B cell (primary cell): ENCODE results near the gene UBR3. TPM values are rescaled to one million over a fixed set of nuclear protein-coding genes. Genes with fewer than 3 reads are reported as not detected.
"Not testable (repeated sequence)": the region's sequence is repeated elsewhere in the genome, so short reads cannot be mapped to it uniquely, and the experiment has no call there.

Experiments
- ATAC-seq: fragments of 200-7000 bp; cut with Tn5 transposase; one replicate; pipeline ENCODE4 v1.10.0; 2021; ENCODE audit warnings: low read depth, mild to moderate bottlenecking, moderate number of reproducible peaks, moderate library complexity
- CTCF ChIA-PET: fragments of 350-600 bp; sonication (Branson Sonifier 250); formaldehyde crosslinking; loops from one replicate; lab custom pipeline; 2021; ENCODE audit warnings: antibody characterized with exemption, inconsistent platforms; lab: Charles Lee
- POLR2A ChIA-PET: fragments of 350-600 bp; sonication (Branson Sonifier 250); formaldehyde crosslinking; loops from one replicate; lab custom pipeline; 2021; ENCODE audit warnings: antibody characterized with exemption; lab: Charles Lee
- DNase-seq: peaks from one replicate; pipeline ENCODE4 v3.0.0; 2013
- H2AFZ ChIP-seq: 2 replicates; pipeline ENCODE4 v1.6.1; 2012; ENCODE audit warnings: mild to moderate bottlenecking, low read depth, low read length; ENCODE audit not compliant: insufficient read depth, poor library complexity, severe bottlenecking
- H3K27ac ChIP-seq, 2 donors: 1 replicate in 1 of 2; 2 replicates in 1 of 2; pipeline ENCODE4 v1.5.1; 2012 to 2013; ENCODE audit warnings: low read length in 2 of 2, mild to moderate bottlenecking in 2 of 2, moderate library complexity in 1 of 2
- H3K27me3 ChIP-seq, 4 experiments: fragments of 200-600 bp in 1 of 4; sonication (generic) in 1 of 4; replicated peaks in 1 of 4; 1 replicate in 2 of 4; 2 replicates in 2 of 4; pipeline versions ENCODE4 v1.6.1 to v1.7.0; 2013 to 2016; ENCODE audit warnings: low read length in 3 of 4, mild to moderate bottlenecking in 2 of 4, mixed read lengths in 1 of 4, moderate library complexity in 1 of 4; ENCODE audit not compliant: insufficient read depth in 4 of 4, control insufficient read depth in 3 of 4; ENCODE audit errors: control extremely low read depth in 1 of 4
- H3K36me3 ChIP-seq, 2 experiments: replicated peaks in 1 of 2; 1 replicate in 1 of 2; 2 replicates in 1 of 2; pipeline versions ENCODE4 v1.6.1 to v1.7.1; 2013; ENCODE audit warnings: low read length in 1 of 2; ENCODE audit not compliant: insufficient read depth in 2 of 2, control insufficient read depth in 1 of 2; ENCODE audit errors: control extremely low read depth in 1 of 2, extremely low read depth in 1 of 2
- H3K4me1 ChIP-seq, 2 donors: fragments of 200-600 bp in 1 of 2; sonication (generic) in 1 of 2; 1 replicate in 1 of 2; 2 replicates in 1 of 2; pipeline versions ENCODE4 v1.5.1 to v1.6.1; 2013 to 2017; ENCODE audit warnings: low read length in 2 of 2; ENCODE audit not compliant: control insufficient read depth in 2 of 2, insufficient read depth in 2 of 2
- H3K4me2 ChIP-seq: replicated peaks from 2 replicates; pipeline ENCODE3; 2012; ENCODE audit warnings: mild to moderate bottlenecking, low read depth, low read length; ENCODE audit not compliant: poor library complexity, severe bottlenecking
- H3K4me3 ChIP-seq, 5 experiments: fragments of 200-600 bp in 1 of 5; sonication (generic) in 1 of 5; 1 replicate in 3 of 5; 2 replicates in 2 of 5; pipeline versions ENCODE4 v1.5.1 to v1.7.0; 2011 to 2016; ENCODE audit warnings: low read length in 4 of 5, mild to moderate bottlenecking in 4 of 5, low read depth in 2 of 5, control low read depth in 1 of 5, moderate library complexity in 1 of 5; ENCODE audit not compliant: insufficient read depth in 1 of 5; ENCODE audit errors: control extremely low read depth in 1 of 5, extremely low read depth in 1 of 5
- H3K79me2 ChIP-seq: fragments of 200-600 bp; sonication (generic); one replicate; pipeline ENCODE4 v1.6.0; 2016; ENCODE audit warnings: low read length; ENCODE audit not compliant: control insufficient read depth, insufficient read depth
- H3K9ac ChIP-seq: fragments of 200-600 bp; sonication (generic); 2 replicates; pipeline ENCODE4 v1.6.1; 2017; ENCODE audit warnings: mild to moderate bottlenecking, low read length, moderate library complexity
- H3K9me3 ChIP-seq, 3 donors: one replicate each; pipeline versions ENCODE4 v1.6.1 to v1.7.1; 2013; ENCODE audit warnings: low read length in 2 of 3; ENCODE audit not compliant: control insufficient read depth in 2 of 3, insufficient read depth in 1 of 3; ENCODE audit errors: control extremely low read depth in 1 of 3
- H4K20me1 ChIP-seq: 2 replicates; pipeline ENCODE4 v1.6.0; 2012; ENCODE audit warnings: mild to moderate bottlenecking, low read length; ENCODE audit not compliant: insufficient read depth, control insufficient read depth, poor library complexity, severe bottlenecking
- H3K27ac Mint-ChIP-seq: one replicate; pipeline ENCODE4 v1.8.0; 2021; ENCODE audit warnings: mixed read lengths
- H3K27me3 Mint-ChIP-seq: one replicate; pipeline ENCODE4 v1.8.0; 2021; ENCODE audit warnings: mixed read lengths
- H3K4me1 Mint-ChIP-seq: one replicate; pipeline ENCODE4 v1.8.0; 2021; ENCODE audit warnings: mixed read lengths
- H3K4me3 Mint-ChIP-seq: one replicate; pipeline ENCODE4 v1.8.0; 2021; ENCODE audit warnings: mixed read lengths
- H3K9me3 Mint-ChIP-seq: one replicate; pipeline ENCODE4 v1.8.0; 2022; ENCODE audit warnings: mixed read lengths; ENCODE audit not compliant: insufficient read depth
- EZH2 ChIP-seq: IDR thresholded peaks from 2 replicates; pipeline ENCODE4 v1.6.1; 2012; ENCODE audit warnings: borderline replicate concordance, low read depth, mild to moderate bottlenecking, moderate library complexity, low read length; ENCODE audit not compliant: insufficient read depth, poor library complexity, severe bottlenecking
- WGBS: methylation state at CpG from one replicate; pipeline ENCODE4 v1.1.5; 2013; ENCODE audit warnings: missing lambda C conversion rate; ENCODE audit not compliant: insufficient coverage; 5-methylcytosine and 5-hydroxymethylcytosine counted together
- intact Hi-C: fragments of 100-400 bp; cut with micrococcal nuclease; formaldehyde crosslinking; loops from one replicate; pipeline ENCODE4 v1.10.0; 2022
- polyA plus RNA-seq: library from polyadenylated mRNA; depleted of rRNA; stranded (reverse); fragments of >200 nt; gene quantifications from 2 replicates; pipeline ENCODE4 v1.2.3, GENCODE V29; 2012
- total RNA-seq, 2 donors: library from RNA; stranded (reverse); fragments of 120-200 nt in 1 of 2; gene quantifications; 1 replicate in 1 of 2; 2 replicates in 1 of 2; pipeline versions ENCODE4 v1.2.3 to v1.2.4, GENCODE V29; 2013 to 2022
- TF ChIP-seq, protein P1 (sequence below): fragments of 200-600 bp; IDR thresholded peaks from one replicate; pipeline ENCODE4 v1.8.0; 2022; ENCODE audit warnings: antibody characterized with exemption, mild to moderate bottlenecking

UBR3 gene
- total and polyA plus RNA-seq, 2 donors (not counting 1 experiment from before 2014, with no cell fraction given), result 5.9 to 58.1 TPM

DNA sequence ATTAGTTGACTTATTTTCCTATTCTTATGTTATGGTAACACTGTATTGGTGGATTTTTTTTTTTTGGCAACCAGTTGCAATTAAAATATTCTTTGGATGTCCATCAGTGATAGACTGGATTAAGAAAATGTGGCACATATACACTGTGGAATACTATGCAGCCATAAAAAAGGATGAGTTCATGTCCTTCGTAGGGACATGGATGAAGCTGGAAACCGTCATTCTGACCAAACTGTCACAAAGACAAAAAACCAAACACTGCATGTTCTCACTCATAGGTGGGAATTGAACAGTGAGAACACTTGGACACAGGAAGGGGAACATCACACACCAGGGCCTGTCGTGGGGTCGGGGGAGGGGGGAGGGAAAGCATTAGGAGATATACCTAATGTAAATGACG lies 130.0 kb downstream of the UBR3 start:
- H3K9me3 Mint-ChIP-seq, CTCF ChIA-PET, H3K79me2 ChIP-seq, H3K4me1 Mint-ChIP-seq, H3K4me2 ChIP-seq, POLR2A ChIA-PET, H3K27me3 Mint-ChIP-seq, H3K27me3 ChIP-seq, intact Hi-C loops, H3K27ac ChIP-seq, H2AFZ ChIP-seq, H3K9ac ChIP-seq, H3K9me3 ChIP-seq, ATAC-seq, H3K27ac Mint-ChIP-seq, H4K20me1 ChIP-seq, H3K4me3 ChIP-seq, DNase-seq, H3K4me1 ChIP-seq, H3K4me3 Mint-ChIP-seq: not testable (repeated sequence)
- no CpG with 5 or more reads among the region's 5 CpGs for WGBS
- H3K36me3 ChIP-seq, result peaks cover 7 to 30% of the 10 kb centered on the region in 2 experiments

DNA sequence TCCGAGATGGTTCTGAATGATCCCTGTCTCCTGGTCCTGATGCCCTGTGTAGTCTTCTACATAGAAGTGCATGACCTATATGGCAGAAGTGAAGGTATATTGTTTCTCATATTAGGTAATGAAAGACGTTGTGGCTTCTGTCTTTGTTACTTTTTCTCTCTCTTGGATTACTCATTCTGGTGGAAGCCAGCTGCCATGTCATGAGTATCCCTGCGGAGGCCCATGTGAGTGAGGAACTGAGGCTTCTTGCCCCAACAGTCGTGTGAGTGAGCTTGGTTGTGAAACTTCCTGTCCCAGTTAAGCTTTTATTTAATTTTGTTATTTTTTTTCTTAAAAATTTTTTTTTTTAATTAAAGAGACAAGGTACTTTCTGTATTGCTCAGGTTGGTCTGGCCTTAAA lies 134.7 kb downstream of the UBR3 start:
- H3K36me3 ChIP-seq, result peaks cover 6 to 44% of the 10 kb centered on the region in 2 experiments
- H3K9me3 Mint-ChIP-seq, result no peaks in the 10 kb centered on the region
- H3K4me3 ChIP-seq, result no peak overlapping the region
- H3K27me3 ChIP-seq, result no peaks in the 10 kb centered on the region
- ChIA-PET POLR2A (no interaction called here), CTCF (interaction anchor here (0.5 kb wide), 1 partner anchor 35 kb away, joined by 3 read pairs; no protein-coding TSS in a partner anchor)
- H4K20me1 ChIP-seq, result no peaks in the 10 kb centered on the region
- H3K4me1 ChIP-seq, result no peaks in the 10 kb centered on the region
- no CpG with 5 or more reads among the region's 4 CpGs for WGBS
- H2AFZ ChIP-seq, result no peak overlapping the region
- H3K27ac ChIP-seq, result no peak overlapping the region
- no peak overlapping the region for H3K4me3 Mint-ChIP-seq
- DNase-seq, result no peak
- peaks cover 0 to 2% (median 2%) of the 10 kb centered on the region in 3 donors for H3K9me3 ChIP-seq
- intact Hi-C loops, result no loop called here
- H3K27ac Mint-ChIP-seq, result no peak overlapping the region
- H3K27me3 Mint-ChIP-seq, result no peaks in the 10 kb centered on the region
- H3K9ac ChIP-seq, result no peak overlapping the region
- no peaks in the 10 kb centered on the region for H3K79me2 ChIP-seq
- ATAC-seq, result no peak
- no peaks in the 10 kb centered on the region for H3K4me1 Mint-ChIP-seq
- TF ChIP-seq EZH2, result no peak
- TF ChIP-seq, protein P1, sequence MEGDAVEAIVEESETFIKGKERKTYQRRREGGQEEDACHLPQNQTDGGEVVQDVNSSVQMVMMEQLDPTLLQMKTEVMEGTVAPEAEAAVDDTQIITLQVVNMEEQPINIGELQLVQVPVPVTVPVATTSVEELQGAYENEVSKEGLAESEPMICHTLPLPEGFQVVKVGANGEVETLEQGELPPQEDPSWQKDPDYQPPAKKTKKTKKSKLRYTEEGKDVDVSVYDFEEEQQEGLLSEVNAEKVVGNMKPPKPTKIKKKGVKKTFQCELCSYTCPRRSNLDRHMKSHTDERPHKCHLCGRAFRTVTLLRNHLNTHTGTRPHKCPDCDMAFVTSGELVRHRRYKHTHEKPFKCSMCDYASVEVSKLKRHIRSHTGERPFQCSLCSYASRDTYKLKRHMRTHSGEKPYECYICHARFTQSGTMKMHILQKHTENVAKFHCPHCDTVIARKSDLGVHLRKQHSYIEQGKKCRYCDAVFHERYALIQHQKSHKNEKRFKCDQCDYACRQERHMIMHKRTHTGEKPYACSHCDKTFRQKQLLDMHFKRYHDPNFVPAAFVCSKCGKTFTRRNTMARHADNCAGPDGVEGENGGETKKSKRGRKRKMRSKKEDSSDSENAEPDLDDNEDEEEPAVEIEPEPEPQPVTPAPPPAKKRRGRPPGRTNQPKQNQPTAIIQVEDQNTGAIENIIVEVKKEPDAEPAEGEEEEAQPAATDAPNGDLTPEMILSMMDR, result no peak
- no peak overlapping the region for H3K4me2 ChIP-seq
